ENCODE measurements around the gene TRIM52. TPM values are rescaled to one million over a fixed set of nuclear protein-coding genes. Genes with fewer than 3 reads are reported as not detected.

TRIM52 gene
- total and polyA plus RNA-seq, 10 of the 15 experiments (the other 5 are each of a cell fraction or from before 2014, with no cell fraction given): 1.4 to 24.3 (median 8.1) TPM

DNA sequence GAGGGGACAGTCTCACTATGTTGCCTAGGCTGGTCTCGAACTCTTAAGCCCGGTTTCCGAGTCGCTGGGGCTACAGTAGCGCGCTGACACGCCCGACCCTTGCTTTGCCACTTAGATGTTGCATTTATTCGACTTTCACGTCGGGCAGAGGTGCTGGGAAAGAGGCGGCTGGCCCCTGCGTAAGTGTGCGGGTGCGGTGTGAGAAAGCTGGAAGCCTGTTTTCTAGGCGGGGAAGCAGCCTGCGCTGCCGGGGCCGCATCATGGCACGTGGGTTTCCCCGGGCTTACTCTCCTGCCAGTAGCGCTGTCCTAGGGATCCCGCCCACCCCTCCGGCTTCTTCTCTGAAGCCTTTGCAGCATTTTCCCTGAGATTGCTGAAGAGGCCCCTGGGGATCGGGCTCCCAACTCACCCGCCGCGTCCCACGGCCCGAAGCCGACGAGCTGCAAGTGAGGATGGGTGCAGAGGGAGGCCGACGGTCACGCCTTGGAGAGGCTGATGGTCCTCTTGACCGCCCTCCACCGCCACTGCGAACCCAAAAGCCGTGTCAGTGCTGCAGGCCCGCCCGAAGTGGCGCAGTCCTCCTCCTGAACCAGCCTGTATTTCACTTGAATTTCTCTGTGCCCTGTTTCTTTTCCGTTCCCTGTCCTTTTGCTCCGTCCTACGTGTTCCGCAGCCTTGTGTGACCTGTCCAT is 43.7 kb downstream of the TRIM52 start:
- no peaks in the 10 kb centered on the region for H3K27me3 ChIP-seq (replicated peaks in 1 of 2; ENCODE audit: control insufficient read depth in 2 of 2, insufficient read depth in 2 of 2, low read length in 1 of 2)
- H2AFZ ChIP-seq (ENCODE audit: control insufficient read depth, low read depth, low read length): peak overlapping the region; percentile 35
- peak overlapping the region; percentile 70 for H3K4me3 ChIP-seq
- H3K79me2 ChIP-seq (ENCODE audit: control insufficient read depth, insufficient read depth, low read length): no peaks in the 10 kb centered on the region
- no peak overlapping the region for H3K9ac ChIP-seq (ENCODE audit: control insufficient read depth, insufficient read depth, low read length)
- ChIA-PET POLR2A (interaction anchor here (0.5 kb wide), 1 partner anchor 10 kb away, joined by 3 read pairs; no protein-coding TSS in a partner anchor), SMC1A (ENCODE audit: uncharacterized antibody, unreplicated experiment) (no interaction called here), RAD21 (ENCODE audit: unreplicated experiment) (interaction anchor here (0.6 to 1.2 kb wide), 2 partner anchors 11 to 26 kb away, joined by 3 read pairs; no protein-coding TSS in a partner anchor), CTCF (no interaction called here)
- H4K20me1 ChIP-seq (ENCODE audit: control insufficient read depth, insufficient read depth): no peaks in the 10 kb centered on the region
- FAIRE-seq: no peak
- peak; percentile 25 for DNase-seq (ENCODE audit: low read depth, low spot score)
- H3K36me3 ChIP-seq (ENCODE audit: control insufficient read depth in 2 of 2, insufficient read depth in 2 of 2, low read length in 1 of 2): no peaks in the 10 kb centered on the region
- BruUV-seq (replicated peaks): no TSS peak
- under 1% methylated on average over 45 of the region's 46 CpGs for WGBS (ENCODE audit: insufficient coverage, insufficient replicate concordance, low lambda C conversion rate, missing lambda C conversion rate)
- H3K4me2 ChIP-seq (ENCODE audit: control insufficient read depth, insufficient read depth): peak overlapping the region; percentile 77
- H3K4me1 ChIP-seq (ENCODE audit: control insufficient read depth, insufficient read depth, low read length): peaks cover 8% of the 10 kb centered on the region
- ATAC-seq: peak; percentile 64
- no peaks in the 10 kb centered on the region for H3K9me3 ChIP-seq (replicated peaks; ENCODE audit: control insufficient read depth, insufficient read depth, low read length)
- in situ Hi-C loops (cut with MboI) (no loop called here), intact Hi-C loops (cut with micrococcal nuclease; ENCODE audit: unreplicated experiment) (no loop called here)
- H3K27ac ChIP-seq (ENCODE audit: control insufficient read depth, insufficient read depth): no peak overlapping the region
- TF ChIP-seq, protein P1, sequence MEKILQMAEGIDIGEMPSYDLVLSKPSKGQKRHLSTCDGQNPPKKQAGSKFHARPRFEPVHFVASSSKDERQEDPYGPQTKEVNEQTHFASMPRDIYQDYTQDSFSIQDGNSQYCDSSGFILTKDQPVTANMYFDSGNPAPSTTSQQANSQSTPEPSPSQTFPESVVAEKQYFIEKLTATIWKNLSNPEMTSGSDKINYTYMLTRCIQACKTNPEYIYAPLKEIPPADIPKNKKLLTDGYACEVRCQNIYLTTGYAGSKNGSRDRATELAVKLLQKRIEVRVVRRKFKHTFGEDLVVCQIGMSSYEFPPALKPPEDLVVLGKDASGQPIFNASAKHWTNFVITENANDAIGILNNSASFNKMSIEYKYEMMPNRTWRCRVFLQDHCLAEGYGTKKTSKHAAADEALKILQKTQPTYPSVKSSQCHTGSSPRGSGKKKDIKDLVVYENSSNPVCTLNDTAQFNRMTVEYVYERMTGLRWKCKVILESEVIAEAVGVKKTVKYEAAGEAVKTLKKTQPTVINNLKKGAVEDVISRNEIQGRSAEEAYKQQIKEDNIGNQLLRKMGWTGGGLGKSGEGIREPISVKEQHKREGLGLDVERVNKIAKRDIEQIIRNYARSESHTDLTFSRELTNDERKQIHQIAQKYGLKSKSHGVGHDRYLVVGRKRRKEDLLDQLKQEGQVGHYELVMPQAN (conservative IDR thresholded peaks at IDR 0.05): 0 out of 2 replicates have a peak, but pooled peaks have one; percentile 38
- TF ChIP-seq SMARCA5 (IDR thresholded peaks at IDR 0.05) (peak; percentile 47; the same call in 1 of the 2 replicates), MEF2B (IDR thresholded peaks at IDR 0.05; ENCODE audit: partially characterized antibody, poor library complexity, severe bottlenecking) (peak; percentile 74), FOS (IDR thresholded peaks at IDR 0.05; ENCODE audit: borderline replicate concordance, extremely low read depth, insufficient read length) (no peak), NBN (IDR thresholded peaks at IDR 0.05) (0 out of 2 replicates have a peak, but pooled peaks have one; percentile 24), EED (IDR thresholded peaks at IDR 0.05; ENCODE audit: low read depth) (no peak; the same call in 1 of the 2 replicates), MXI1 (IDR thresholded peaks at IDR 0.05; ENCODE audit: low read depth, low read length) (peak; percentile 42; the same call in 1 of the 2 replicates), ZNF24 (IDR thresholded peaks at IDR 0.05) (0 out of 2 replicates have a peak, but pooled peaks have one; percentile 52), ZNF217 (IDR thresholded peaks at IDR 0.05) (0 out of 2 replicates have a peak, but pooled peaks have one; percentile 38), POU2F2 (IDR thresholded peaks at IDR 0.05; ENCODE audit: borderline replicate concordance, low read depth, low read length) (peak; percentile 7; the same call in 1 of the 3 replicates), FOXK2 (IDR thresholded peaks at IDR 0.05) (0 out of 2 replicates have a peak, but pooled peaks have one; percentile 19), IKZF2 (IDR thresholded peaks at IDR 0.05) (no peak; a peak in 1 of 4 replicates)
- TF ChIP-seq, protein P2, sequence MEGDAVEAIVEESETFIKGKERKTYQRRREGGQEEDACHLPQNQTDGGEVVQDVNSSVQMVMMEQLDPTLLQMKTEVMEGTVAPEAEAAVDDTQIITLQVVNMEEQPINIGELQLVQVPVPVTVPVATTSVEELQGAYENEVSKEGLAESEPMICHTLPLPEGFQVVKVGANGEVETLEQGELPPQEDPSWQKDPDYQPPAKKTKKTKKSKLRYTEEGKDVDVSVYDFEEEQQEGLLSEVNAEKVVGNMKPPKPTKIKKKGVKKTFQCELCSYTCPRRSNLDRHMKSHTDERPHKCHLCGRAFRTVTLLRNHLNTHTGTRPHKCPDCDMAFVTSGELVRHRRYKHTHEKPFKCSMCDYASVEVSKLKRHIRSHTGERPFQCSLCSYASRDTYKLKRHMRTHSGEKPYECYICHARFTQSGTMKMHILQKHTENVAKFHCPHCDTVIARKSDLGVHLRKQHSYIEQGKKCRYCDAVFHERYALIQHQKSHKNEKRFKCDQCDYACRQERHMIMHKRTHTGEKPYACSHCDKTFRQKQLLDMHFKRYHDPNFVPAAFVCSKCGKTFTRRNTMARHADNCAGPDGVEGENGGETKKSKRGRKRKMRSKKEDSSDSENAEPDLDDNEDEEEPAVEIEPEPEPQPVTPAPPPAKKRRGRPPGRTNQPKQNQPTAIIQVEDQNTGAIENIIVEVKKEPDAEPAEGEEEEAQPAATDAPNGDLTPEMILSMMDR (IDR thresholded peaks at IDR 0.05 in 2 of 3, conservative IDR thresholded peaks at IDR 0.05 in 1 of 3; ENCODE audit: control insufficient read depth in 2 of 3, extremely low read depth in 1 of 3, insufficient read depth in 1 of 3, low read depth in 3 of 3, low read length in 3 of 3): peak; percentile 3 to 19 (median 18); a peak in 3 of 6 replicates
- TF ChIP-seq, protein P3, sequence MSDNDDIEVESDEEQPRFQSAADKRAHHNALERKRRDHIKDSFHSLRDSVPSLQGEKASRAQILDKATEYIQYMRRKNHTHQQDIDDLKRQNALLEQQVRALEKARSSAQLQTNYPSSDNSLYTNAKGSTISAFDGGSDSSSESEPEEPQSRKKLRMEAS (IDR thresholded peaks at IDR 0.05; ENCODE audit: low read depth, low read length): no peak; the same call in 1 of the 2 replicates
- TF ChIP-seq, protein P4, sequence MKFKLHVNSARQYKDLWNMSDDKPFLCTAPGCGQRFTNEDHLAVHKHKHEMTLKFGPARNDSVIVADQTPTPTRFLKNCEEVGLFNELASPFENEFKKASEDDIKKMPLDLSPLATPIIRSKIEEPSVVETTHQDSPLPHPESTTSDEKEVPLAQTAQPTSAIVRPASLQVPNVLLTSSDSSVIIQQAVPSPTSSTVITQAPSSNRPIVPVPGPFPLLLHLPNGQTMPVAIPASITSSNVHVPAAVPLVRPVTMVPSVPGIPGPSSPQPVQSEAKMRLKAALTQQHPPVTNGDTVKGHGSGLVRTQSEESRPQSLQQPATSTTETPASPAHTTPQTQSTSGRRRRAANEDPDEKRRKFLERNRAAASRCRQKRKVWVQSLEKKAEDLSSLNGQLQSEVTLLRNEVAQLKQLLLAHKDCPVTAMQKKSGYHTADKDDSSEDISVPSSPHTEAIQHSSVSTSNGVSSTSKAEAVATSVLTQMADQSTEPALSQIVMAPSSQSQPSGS (IDR thresholded peaks at IDR 0.05; ENCODE audit: low read length): no peak

All from GM12878 (cell line).